D721Med (cell line): ENCODE measurements around the gene GNB5.

Experiments used
- DNase-seq: peaks from one replicate; pipeline ENCODE4 v3.0.0; 2011; ENCODE audit warnings: low spot score; ENCODE audit not compliant: insufficient read length
- FAIRE-seq: peaks from 2 replicates; lab custom pipeline; 2011; peaks lifted over from hg19 to GRCh38; lab: Jason Lieb, UNC
- CTCF ChIP-seq: IDR thresholded peaks from 2 replicates; pipeline ENCODE4 v1.5.1; 2012; ENCODE audit warnings: mild to moderate bottlenecking, control low read depth; ENCODE audit not compliant: insufficient read depth; ENCODE audit errors: missing control alignments

GNB5 gene

GRCh38 chr15:52104532-52105004 is 86.6 kb downstream of the GNB5 start:
- no peak for TF ChIP-seq CTCF
- DNase-seq (no peak), FAIRE-seq (no peak)

DNA sequence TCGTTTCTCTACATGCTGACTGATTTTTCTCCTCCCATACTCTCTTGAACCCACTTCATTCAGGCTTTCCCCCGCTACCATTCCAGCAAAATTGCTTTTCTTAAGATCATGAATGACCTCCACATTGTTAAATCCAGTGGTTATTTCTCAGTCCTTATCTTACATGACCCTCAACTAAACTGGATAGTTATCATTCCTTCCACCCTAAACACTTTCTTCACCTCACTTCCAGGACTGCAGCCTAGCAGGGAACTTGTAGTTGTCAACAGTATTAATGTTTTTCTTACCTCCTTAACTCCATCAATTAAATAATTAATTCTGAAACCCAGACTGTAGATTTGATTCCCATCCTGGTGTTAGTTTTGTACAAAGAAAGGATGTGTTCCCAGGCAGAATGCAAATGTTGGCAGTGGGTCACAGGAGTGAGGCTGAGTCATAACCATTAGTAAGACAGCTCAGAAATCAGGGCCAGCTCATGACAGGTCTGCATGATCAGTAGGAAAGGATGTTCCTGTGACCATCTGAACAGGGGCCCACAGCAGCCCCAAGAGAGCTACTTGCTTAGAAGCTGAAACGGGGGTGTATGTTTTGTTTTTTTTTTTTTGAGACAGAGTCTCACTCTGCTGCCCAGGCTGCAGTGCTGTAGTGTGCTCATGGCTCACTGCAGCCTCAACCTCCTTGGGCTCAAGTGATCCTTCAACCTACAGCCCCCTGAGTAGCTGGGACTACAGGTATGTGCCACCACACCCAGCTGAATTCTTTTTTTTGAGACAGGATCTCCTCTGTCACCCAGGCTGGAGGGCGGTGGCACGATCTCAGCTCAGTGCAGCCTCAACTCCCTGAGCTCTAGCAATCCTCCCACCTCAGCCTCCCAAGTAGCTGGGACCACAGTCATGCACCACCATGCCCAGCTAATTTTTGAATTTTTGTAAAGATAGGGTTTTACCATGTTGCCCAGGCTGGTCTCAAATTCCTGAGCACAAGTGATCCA is 87.7 kb downstream of the GNB5 start:
- DNase-seq (no peak), FAIRE-seq (no peak)
- no peak for TF ChIP-seq CTCF

GRCh38 chr15:52102463-52102862 is 88.7 kb downstream of the GNB5 start:
- no peak for DNase-seq
- FAIRE-seq = no peak
- TF ChIP-seq CTCF = no peak

GRCh38 chr15:52101542-52102323 is 89.5 kb downstream of the GNB5 start:
- no peak for FAIRE-seq
- TF ChIP-seq CTCF = no peak
- DNase-seq = no peak

- no peak for FAIRE-seq
- TF ChIP-seq CTCF = no peak
- no peak for DNase-seq
Observed at GRCh38 chr15:52100807-52101442, 90.3 kb downstream of the GNB5 start.

DNA sequence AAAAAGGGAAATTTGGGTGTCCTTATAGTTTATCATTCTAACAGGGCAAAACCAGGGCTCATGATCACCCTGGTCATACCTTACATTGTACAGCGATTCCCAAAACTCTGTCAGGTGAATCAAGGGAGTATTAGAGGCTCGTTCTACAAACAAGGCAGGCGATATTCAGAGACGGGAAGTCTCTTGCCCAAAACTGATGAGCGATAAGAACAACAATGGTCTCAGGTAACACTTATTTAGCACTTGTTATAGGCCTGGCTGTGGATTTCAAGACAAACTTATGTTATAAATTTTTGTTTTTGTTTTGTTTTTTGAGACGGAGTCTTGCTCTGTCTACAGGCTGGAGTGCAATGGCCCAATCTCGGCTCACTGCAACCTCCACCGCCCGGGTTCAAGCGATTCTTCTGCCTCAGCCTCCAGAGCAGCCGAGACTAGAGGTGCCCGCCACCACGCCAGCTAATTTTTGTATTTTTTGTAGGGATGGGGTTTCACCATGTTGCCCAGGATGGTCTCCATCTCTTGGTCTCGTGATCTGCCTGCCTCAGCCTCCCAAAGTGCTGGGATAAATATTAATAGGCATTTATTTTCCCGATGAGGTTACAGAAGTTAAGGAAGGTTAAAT is 91.4 kb downstream of the GNB5 start:
- no peak for DNase-seq
- FAIRE-seq = no peak
- no peak for TF ChIP-seq CTCF
